Skin of body (tissue), 2 donors: Measurements from ENCODE around the gene CDKAL1. TPM values are rescaled to one million over a fixed set of nuclear protein-coding genes. Genes with fewer than 3 reads are reported as not detected.
"Not testable (repeated sequence)": the region's sequence is repeated elsewhere in the genome, so short reads cannot be mapped to it uniquely, and the experiment has no call there.

Experiments
- DNase-seq: peaks from one replicate; lab custom pipeline; 2025; lab: John Stamatoyannopoulos, UW
- total RNA-seq: library from RNA; depleted of rRNA; stranded (reverse); fragments of >200 nt; gene quantifications from one replicate; pipeline ENCODE4 v1.2.3, GENCODE V29; 2014

CDKAL1 gene
- total RNA-seq, 1 donor from 2014 or later: 38.4 TPM

DNA sequence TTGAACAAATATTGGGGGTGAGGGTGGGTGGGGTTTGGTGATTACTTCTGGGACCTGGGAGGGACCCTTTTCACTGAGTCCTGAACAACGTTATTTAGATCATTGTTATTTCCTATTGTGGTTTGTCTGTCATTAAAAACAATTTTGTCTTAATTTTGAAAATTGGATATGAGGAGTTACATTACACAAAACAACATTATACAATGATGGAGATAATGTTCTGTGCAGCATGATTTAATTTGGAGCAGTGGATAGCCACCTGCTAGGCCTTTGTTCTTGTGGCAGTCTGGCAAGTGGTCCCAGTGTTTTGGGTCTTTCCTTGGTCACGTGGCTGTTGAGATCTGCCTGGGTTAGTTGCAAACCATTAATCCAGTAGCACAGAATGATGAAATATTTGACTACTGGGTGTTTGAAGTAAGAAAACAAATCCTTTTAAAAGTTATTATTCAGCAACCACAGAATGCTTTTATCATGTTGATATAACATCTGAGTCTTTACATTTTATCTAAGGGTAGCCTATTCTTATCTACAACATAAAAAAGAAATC, 172.8 kb downstream of the CDKAL1 start:
- no peak for DNase-seq

DNA sequence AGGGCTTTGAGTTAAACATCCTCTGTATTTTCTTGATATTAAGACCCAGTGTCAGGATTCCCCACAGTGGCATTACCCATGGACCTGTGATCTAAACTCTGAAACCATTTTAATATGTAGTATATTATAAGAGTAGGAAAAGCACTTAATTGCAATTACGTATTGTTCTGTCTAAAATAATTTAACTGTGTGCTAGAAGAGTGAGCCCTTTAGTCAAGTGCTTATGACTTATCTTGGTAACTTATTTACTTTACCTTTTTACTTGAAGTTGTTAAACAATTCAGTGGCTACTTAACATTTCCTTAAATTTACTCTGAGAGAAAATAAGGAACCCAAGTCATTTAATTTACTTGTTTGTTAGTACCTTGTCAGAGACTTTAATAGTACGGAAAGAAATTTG, 173.6 kb downstream of the CDKAL1 start:
- DNase-seq: no peak

DNA sequence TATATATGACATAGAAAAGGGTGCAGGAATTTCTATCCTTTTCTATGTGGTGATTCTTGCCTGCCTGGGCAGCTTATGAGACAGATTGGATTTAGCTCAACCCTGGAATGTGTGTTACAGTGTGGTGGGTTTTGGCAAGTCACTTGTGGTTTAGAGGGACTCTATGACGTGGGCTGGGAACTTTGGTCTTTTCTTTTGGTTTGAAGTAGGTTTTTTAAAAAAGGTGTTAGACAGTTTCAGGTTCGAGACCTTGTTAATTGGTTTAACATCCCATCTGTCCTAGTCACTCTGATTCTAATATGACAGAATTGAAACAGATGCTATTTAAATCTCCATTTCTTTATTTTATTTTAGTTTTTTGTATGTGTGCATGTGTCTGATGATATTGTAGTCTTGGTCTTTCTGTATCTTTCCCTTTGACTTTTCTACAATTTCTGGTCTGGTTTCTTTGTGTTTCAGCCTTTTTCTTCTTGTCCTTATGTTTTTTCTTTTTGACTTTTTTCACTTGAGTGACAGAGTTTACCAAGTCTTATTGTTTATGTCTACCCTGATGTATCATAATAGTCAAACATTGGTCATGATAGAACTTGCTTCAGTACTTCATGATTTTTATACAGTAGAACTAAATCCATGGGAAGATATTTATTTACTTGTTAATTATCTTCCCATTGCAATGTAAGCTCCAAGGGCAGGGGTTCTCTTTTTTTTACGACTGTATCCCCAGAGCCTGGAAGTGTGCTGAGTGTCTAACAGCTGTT, 174.3 kb downstream of the CDKAL1 start:
- DNase-seq: no peak

DNA sequence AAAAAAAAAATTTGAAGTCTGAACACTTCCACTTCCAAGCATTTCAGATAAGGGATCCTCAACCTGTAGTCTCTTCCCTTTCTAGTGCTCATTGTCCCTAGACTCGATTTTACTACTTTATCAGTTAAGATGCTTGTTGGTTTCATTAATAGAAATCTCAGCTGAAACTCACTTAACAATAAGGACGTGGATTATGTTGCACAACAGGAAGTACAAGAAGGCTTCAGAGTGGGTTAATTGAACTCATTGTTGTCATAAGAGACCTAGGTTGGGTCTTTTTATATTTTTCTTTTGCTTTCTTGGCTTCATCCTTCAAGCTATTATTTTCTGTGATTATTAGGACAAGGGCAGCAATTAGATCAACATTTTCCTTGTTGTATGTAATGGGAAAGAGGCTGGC, 175.2 kb downstream of the CDKAL1 start:
- no peak for DNase-seq

DNA sequence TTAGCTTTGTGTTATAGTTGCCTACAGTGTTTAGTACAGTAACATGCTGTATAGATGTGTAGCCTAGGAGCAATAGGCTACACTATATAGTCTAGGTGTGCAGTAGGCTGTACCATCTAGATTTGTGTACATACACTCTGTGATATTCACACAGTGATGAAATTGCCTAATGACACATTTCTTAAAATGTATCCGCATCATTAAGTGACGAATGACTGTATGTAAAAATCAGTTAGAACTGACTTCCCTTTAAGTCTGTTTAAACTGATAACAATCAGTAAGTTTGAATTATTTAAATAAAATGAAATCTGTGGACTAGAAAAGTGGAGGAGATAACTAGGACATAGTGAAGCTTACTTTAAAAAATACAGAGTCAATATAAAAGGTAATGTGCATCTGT, 176.1 kb downstream of the CDKAL1 start:
- DNase-seq: no peak

DNA sequence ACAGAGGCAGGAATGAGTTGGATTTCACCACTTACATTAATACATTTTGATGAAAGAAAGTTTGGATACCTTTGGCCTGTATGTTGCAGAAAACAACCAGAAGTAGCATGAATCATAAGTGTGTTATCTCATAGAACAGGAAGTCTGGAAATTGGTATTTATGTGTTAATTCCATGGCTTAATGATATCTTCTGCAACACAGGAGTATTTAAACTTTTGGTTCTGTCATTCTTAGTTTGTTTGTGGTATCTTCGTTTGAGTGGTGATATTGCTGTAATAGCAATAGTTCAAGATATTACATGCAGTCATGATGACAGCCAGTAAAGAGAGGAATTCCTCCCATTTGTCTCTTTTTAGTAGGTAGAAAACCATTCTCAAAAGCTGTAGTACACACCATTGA, 177.3 kb downstream of the CDKAL1 start:
- no peak for DNase-seq

DNA sequence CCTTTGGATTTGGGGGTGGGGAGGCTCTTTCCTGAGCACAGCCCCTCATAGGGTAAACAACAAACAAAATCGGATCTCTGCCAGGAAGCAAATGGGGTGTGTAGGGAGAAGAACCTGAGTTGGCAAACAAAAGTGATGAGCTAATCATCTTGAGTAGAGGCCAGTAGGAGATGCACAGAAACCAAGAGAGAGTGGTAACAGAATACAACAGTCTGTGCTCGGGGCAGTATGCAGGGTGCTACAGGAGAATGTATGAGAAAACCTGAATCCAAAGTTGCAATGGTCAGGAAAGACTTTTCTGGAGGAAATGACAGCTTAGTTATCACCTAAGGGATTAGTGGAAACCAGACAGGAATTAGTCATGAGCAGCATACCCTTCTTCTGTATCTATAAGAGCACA, 177.8 kb downstream of the CDKAL1 start:
- no peak for DNase-seq

DNA sequence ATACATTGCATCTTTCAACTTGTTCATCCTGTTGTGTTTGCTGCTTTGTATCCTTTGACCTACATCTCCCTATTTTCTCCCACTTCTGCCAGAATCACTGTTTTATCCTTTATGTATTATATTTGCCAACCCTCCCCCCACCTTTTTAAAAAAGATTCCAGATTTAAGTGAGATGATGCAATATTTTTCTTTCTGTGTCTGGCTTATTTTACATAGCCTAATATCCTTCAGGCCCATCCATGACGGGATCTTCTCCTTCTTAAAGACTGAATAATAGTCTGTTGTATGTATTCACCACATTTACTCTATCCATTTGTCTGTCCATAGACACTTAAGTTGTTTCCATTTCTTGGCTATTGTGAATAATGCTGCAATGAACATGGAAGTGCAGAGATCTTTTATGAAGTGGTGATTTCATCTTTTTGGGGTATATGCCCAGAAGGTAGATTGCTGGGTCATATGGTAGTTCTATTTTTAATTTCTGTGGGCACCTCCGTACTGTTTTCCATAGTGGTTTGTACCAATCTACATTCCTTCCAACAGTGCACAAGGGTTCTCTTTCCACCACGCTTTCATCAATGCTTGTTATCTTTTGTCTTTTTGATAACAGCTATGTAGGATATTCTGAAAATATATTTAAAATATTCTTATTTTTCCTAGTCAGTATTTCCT, 181.0 kb downstream of the CDKAL1 start:
- DNase-seq: no peak

DNA sequence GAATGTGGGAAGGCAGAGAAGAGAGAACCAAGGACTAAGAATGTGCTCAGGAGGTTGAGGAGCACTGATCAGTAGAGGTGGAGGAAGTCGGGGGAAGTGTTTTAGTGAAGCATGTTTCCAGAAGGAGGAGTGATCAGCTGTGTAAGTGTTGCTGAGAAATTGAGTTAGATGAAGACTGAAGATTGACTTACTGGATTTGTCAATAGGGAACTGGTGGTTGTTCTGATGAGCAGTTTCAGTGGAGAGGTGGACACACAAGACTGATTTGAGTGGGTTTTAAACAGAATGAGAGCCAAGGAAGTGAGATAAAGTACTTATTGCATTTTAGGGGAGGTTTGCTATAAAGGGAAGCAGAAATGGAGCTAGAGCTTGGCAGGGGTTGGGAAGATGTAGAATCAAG, 182.6 kb downstream of the CDKAL1 start:
- no peak for DNase-seq

DNA sequence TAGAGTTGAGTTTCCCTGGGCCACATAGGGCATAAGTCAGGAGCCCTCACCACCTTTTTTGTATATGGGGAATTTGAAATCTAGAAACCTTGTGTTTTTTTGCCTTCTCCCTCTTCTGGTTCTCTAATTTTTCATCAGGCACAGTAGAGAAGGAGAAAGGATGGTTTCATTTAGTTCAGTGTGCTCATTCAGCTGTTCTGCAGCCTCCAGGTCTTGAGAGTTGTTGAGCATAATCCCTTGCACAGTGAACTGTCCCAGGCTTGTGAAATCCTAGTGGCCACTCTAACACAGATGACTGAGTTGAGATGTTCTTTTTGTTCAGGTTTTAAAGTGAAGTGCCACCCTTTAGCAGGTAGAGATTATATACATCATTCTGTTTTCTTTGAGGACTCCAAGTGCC, 183.5 kb downstream of the CDKAL1 start:
- no peak for DNase-seq

DNA sequence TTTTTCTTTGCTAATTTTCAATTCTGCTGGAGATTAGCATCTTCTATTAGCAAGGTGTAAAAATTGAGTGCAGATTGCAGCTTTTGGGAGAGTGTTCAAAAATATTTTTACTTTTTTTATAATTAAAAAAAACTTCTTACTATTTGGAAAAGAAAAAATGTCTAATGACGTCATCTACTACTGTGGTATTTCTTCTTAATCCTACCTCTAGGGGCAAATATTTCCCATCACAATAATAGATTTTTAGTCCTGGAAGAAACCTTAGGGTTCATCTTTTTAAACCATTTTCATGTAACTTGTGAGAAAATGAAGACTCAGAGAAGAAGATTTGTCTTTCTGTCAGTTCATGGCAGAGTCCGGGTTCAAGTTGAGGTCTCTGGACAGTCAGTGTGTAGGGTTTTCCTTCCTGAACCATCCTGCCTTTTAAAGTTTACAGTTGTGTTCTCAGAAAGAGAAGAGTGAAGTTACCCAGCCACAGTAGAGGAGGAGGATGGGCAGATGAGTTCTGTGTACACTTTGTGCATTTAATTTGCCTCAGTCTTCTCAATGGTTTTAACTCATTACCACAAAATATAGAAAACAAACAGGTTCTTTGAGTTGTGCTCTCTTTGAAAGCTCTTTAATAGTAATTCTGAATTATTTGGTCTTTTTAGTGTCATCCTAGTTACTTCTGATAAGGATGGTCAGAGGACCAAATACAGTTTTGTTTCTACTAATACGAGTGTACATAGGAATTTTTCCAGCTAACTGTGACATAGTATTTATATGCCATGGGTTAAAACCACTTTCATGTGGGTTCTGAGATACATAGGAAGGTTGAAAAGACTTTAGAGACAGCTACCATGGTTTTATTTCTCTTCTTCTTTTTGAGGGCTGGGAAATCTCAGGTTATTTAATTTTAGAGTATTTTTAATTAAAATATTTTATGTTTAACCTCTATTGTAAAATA, 184.7 kb downstream of the CDKAL1 start:
- no peak for DNase-seq

DNA sequence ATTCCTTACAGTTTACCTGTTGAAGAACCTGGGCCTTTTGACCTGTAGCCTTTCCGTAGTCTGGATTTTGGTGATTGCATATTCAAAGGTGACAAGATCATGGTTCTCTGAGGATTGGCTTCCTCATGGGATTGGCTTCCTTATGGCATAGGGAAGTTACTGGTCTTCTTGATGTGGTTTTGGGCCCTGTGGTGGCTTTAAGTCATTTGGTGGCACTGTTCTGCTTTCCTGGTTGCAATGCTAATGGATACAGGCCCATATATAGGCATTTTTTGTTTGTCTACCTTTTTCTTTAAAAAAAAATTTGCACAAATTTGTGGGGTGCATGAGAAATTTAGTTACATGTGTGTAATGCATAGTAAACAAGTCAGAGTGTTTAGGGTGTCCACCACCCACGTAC, 185.7 kb downstream of the CDKAL1 start:
- no peak for DNase-seq

DNA sequence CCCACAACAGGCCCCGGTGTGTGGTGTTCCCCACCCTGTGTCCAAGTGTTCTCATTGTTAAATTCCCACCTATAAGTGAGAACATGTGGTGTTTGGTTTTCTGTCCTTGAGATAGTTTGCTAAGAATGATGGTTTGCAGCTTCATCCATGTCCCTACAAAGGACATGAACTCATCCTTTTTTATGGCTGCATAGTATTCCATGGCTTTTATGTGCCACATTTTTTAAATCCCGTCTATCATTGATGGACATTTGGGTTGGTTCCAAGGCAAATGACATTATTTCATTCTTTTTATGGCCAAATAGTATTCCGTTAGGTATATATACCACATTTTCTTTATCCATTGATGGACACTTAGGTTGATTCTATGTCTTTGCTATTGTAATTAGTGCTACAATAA, 186.9 kb downstream of the CDKAL1 start:
- DNase-seq: not testable (repeated sequence)

DNA sequence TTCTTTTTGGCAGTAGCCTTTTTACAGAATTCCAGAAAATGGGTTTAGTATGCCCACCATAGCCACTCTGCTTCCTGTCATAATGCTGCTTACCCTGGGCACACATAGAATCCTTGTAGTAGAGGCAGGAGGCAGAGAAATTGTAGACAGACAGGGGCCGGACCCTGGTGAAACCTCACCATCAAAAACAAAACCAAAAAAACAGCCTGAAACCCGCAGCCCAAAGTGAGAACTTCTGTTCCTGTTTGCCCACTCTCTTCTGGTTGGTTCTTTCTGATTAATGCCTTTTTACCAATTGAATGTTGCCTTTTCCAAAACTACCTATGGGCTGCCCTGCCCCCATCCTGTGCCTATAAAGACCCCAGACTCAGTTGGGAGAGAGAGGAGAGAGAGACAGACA, 188.2 kb downstream of the CDKAL1 start:
- DNase-seq: no peak

DNA sequence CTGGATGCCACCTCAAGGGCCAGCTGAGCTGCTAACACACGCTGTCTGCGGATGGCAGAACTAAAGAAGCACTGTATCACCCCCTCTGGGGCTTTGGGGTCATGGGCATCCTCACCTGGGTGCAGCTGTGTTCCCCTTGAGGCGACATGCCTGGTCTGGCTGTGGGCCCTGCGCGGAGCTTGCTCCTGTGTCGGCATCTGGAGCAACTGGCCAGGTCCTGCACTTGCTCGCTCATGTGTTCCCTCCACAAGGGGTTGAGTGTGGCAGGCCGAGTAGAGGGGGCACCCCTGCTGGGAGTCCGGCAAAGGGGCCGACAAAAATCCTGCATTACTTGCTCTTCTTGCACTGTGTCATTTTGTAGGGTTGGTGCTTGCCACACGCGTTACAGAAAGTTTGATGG, 189.0 kb downstream of the CDKAL1 start:
- DNase-seq: no peak

DNA sequence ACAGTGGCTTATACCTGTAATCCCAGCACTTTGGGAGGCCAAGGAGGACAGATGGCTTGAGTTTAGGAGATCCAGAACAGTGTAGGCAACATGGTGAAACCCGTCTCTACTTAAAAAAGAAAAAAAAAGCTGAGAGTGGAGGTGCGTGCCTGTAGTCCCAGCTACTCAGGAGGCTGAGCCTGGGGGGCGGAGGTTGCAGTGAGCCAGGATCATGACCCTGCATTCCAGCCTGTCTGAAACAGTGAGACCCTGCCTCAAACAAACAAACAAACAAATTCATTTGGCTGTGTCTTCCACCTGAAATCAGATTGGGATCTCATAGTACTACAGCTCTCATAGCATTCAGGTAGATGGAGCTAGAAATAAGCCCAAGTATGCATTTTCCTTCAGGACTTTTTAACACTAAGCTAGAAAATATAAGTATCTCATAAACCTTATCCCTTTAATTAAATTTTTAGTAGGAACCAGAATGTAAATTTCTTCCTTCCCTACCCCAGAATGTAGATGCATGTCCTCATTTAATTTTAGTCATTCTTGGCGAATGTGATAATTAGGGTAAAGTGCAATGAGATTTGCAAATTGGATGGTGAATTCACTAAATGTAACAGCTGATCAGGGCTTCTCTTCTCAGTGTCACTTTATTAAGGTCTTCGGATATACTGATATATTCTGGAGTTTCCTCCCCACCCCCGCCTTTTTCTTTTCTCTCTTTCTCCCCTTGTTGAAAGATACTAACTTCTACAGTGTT, 190.4 kb downstream of the CDKAL1 start:
- no peak for DNase-seq

DNA sequence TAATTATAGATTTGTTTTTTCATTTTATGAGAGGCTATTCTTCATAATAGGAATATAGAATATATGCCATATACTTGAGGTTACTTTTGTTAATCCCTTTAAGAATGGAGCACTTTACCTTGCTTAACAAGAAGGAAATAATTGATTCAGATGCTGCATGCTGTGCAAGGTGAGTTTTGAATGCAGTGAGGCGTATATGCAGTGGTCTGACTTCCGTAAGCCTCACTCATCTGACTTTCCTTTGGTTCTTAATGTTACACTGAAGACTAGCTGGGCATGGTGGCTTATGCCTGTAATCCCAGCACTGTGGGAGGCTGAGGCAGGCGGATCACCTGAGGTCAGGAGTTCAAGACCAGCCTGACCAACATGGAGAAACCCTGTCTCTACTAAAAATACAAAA, 191.0 kb downstream of the CDKAL1 start:
- not testable (repeated sequence) for DNase-seq

DNA sequence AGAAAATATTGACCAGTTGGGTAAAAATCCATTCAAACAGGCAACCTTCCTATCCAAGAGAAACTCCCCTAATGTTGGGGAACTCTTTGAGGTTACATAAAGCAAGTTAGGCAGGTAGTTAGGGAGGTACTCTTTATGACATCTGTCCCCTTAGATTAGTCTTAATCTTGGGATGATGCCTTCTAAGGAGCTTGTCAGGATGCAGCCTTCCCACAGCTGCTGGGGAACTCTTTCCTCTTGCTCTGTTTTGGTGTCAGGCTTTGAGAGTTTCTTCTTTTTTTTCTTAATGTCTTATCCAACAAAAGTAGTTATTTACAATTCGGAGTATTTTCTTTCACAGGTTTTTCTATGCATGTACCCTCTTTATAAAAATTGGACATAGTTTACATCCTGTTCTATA, 194.8 kb downstream of the CDKAL1 start:
- no peak for DNase-seq

DNA sequence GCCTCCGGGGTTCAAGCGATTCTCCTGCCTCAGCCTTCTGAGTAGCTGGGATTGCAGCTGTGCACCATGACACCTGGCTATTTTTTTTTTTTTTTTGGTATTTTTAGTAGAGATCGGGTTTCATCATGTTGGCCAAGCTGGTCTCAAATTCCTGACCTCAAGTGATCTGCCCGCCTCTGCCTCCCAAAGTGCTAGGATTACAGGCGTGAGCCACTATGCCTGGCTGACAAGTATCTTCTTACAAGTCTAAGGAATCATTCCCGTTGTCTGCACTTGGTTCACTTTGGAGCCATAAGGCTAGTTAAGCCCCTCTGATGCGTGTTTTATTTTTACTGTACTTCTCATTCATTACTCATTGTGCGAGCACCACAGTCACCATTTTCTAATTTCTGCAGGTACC, 198.1 kb downstream of the CDKAL1 start:
- DNase-seq: not testable (repeated sequence)

DNA sequence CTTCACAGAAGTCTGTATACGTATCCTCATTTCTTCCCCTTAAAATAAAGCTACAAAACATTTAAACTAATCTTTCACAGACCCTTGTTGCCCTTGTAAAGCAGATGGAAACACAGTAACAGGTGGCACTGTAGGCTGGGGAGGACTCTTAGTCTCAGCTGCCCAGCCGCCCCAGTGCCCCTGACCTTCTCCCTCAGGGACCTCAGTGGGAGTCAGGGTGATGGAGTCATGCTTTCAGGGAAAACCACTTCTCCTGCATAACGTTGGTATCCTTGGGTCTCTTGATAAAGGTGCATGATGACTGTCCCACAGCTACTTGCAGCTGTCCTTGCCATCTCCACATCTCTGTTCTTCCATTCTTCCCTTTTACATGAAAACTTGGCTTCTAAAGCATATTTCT, 198.6 kb downstream of the CDKAL1 start:
- DNase-seq: no peak

DNA sequence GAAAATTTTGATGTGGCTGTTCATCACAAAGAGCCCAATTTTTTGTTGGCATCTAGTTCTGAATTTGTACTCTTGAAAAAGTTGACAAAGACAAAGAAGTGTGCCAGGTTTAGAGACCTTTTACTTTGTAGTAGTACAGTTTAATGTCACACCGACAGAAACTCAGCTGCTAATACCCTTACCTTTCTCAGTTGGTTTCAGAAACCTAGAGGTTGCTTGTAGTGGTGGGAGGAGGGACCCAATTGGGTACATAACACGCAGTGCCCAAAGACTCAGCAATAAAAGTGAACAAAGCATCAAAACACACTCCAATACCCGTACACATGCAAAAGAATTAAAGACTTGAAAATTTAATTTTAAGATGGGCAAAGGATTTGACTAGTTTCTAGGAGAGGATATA, 203.7 kb downstream of the CDKAL1 start:
- no peak for DNase-seq
